Gastrocnemius medialis (tissue), 4 donors: ENCODE measurements around the gene DPEP3.
"Not testable (repeated sequence)": the region's sequence is repeated elsewhere in the genome, so short reads cannot be mapped to it uniquely, and the experiment has no call there.

Source experiments
- CTCF ChIP-seq, 5 experiments: fragments of 450-650 bp in 3 of 5; fragments of 200-600 bp in 2 of 5; sonication (generic) in 2 of 5; IDR thresholded peaks in 4 of 5; conservative IDR thresholded peaks in 1 of 5; 1 replicate in 4 of 5; 2 replicates in 1 of 5; pipeline ENCODE4 v1.5.1; 2016 to 2019; ENCODE audit warnings: antibody characterized with exemption in 5 of 5, mild to moderate bottlenecking in 3 of 5, moderate library complexity in 3 of 5
- POLR2A ChIP-seq, 2 donors: fragments of 450-650 bp; IDR thresholded peaks; one replicate each; pipeline ENCODE4 v1.6.1; 2017; ENCODE audit warnings: antibody characterized with exemption in 2 of 2, mild to moderate bottlenecking in 2 of 2, moderate library complexity in 2 of 2

GRCh38 chr16:67937713-67938112 lies 42.6 kb downstream of the DPEP3 start:
- not testable (repeated sequence) for TF ChIP-seq CTCF (IDR thresholded peaks at IDR 0.05 in 4 of 5, conservative IDR thresholded peaks at IDR 0.05 in 1 of 5); POLR2A (IDR thresholded peaks at IDR 0.05)
